H54 (cell line): ENCODE measurements around the gene AOAH.

Experiments used
- DNase-seq: peaks from one replicate; pipeline ENCODE4 v3.0.0; 2011; ENCODE audit warnings: low spot score, mixed read lengths; ENCODE audit not compliant: insufficient read length
- FAIRE-seq: peaks from 3 replicates; lab custom pipeline; 2011; peaks lifted over from hg19 to GRCh38; lab: Jason Lieb, UNC
- POLR2A ChIP-seq: IDR thresholded peaks from 2 replicates; pipeline ENCODE4 v1.6.1; 2011; ENCODE audit warnings: low read depth, mild to moderate bottlenecking, low read length

Gene AOAH

GRCh38 chr7:36668080-36668479 is 56.2 kb downstream of the AOAH start:
- FAIRE-seq (no peak), DNase-seq (no peak)

DNA sequence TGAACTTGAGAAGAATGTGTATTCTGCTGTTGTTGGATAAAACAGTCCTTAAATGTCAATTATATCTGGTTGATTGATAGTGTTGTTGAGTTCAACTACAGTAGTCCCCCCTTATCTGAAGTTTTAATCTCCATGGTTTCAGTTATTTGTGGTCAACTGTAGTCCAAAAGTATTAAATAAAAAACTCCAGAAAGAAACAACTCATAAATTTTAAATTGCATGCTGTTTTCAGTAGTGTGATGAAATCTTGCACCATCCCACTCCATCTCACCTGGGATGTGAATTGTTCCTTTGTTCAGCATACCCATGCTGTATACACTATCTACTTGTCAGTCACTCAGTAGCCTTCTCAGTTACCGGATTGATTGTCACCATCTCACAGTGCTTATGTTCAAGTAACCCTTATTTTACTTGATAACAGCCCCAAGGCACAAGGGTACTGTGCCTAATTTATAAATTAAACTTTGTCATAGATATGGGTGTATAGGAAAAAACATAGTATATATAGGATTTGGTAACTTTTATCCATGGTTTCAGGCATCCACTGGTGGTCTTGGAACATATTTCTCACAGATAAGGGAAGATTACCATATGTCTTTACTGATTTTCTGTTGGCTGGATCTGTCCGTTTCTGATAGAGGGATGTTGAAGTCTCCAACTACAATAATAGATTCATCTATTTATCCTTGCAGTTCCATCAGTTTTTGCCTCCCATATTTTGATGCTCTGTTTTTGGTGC is 57.1 kb downstream of the AOAH start:
- FAIRE-seq (no peak), DNase-seq (no peak)
- TF ChIP-seq POLR2A, result no peak

More at GRCh38 chr7:36668080-36668479, 56.2 kb downstream of the AOAH start:
- TF ChIP-seq POLR2A, result no peak

DNA sequence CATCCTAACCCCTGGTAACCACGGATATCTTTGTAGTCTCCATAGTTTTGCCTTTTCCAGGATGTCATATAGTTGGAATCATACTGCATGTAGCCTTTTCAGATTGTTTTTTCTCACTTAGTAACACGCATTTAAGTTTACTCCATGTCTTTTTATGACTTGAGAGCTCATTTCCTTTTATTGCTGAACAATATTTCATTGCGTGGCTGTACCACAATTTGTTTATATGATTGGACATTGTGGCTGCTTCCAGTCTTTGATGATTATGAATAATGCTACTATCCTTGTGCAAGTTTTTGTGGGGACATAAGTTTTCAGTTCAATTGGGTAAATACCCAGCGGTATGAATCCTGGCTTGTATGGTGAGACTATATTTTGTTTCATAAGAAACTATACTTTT is 60.8 kb downstream of the AOAH start:
- FAIRE-seq (no peak), DNase-seq (no peak)
- TF ChIP-seq POLR2A, result no peak

DNA sequence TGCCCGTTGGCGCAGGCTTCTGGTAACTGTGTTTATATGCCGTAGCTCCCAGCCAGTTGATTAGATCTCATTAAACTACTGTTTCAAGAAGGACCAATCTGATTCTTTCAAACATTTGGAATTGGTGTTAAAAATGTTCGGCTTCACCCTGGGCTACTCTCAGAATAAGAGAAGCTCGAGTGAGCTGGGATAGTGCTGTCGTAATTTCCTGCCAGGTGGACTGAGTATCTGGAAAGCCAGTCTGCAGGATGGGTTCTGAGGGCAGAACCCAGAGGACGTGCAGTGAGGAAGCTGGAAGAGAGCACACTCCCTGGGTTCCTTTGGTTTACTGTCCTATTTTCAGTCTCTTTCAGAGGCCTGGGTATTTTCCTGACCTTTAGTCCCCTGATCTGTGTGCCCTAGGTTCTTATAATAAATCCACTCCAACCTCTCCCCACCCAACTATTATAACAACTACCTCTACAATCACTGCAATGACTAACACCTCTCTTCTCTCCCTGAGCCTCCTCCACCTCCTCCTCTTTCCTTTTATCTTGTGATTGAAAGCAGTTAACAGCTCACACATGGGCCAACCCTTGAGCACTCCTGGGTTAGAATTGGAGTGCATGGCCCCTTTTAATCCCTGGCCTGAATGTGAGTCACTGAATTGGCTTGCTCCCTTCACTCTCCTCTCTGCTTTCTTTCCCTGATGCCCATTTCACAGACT is 63.0 kb downstream of the AOAH start:
- FAIRE-seq (peak; percentile 91), DNase-seq (peak; percentile 71)
- TF ChIP-seq POLR2A, result no peak

DNA sequence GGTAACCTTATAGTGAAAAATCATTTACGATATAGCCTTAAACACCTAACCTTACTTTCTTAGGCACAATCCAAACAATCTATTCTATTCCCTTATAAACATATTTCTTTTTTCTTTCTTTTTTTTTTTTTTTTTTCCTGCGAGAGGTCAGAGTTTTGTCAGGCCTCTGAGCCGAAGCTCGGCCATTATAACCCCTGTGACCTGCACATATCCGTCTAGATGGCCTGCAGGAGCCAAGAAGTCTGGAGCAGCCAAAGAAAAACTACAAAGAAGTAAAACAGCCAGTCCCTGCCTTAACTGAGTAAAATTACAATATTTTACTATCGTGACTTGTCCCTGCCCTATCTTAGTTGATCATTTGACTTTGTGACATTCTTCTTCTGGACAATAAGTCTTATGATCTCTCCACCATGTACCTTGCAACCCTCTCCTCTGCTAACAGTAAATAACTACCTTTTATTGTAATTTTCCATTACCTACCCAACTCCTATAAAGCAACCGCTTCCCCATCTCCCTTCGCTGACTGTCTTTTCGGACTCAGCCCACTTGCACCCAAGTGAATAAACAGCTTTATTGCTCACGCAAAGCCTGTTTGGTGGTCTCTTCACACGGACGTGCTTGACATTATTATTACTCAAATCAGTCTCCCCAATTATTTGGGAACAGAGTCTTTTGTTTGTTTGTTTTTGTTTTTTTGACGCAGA is 64.5 kb downstream of the AOAH start:
- DNase-seq, result no peak
- FAIRE-seq, result no peak
- TF ChIP-seq POLR2A, result no peak

DNA sequence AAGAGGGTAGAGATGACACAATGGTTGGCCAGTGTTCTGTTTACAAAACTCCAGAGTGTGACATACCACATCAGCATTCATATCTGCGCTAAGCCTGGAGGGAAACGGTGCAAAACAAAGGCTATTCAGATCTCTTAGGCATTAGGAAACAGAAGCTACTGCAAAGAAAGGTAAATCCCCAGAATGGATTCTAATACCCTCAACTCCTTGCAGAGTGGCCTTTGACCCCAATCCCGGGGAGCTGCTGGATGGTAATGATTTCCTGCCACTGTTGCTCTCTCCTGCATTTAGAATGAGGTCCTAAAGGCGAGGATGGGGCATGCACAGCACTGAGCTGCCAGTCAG is 65.2 kb downstream of the AOAH start:
- DNase-seq (peak; percentile 77), FAIRE-seq (peak; percentile 83)
- no peak for TF ChIP-seq POLR2A

DNA sequence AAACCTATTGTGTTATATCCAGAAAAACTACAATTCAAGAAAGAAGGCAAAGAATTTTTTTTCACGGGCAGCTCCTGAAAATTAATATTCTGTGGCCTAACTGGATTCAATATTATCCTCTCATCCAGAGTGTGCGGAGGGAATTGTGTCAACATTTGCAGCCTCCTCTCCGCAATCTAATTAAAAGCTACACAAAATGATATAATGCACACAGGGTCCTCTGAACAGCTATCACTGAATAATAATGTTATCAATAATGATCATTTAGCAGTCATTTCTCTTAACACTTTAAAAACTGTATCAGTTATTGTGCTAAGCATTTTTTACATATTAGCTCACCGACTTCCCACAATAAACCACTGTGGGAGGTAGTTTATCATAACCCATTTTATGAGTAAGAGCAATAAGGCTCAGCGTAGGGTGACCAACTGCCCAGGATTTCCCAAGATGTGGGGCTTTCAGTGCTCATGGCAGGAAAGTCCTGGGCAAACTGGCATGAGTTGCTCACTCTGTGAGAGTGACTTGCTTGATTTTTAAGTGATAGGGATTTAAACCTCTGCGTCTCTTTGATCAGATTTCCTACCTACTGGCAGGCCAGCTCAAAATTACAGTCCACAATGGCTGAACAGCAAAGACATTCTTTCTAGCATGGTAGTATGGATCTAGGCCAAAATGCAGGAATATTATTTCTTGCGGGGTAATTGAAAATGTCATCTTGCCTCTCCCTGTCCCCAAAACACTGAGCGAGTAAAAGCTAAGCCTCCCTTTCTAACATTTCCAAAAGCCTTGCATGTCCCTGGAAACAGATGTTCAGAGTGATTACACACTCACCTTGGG is 65.7 kb downstream of the AOAH start:
- no peak for TF ChIP-seq POLR2A
- peak; percentile 52 for FAIRE-seq
- DNase-seq, result peak; percentile 93

- DNase-seq (no peak), FAIRE-seq (no peak)
- TF ChIP-seq POLR2A, result no peak
Observed at GRCh38 chr7:36657036-36657660, 67.1 kb downstream of the AOAH start.

- no peak for TF ChIP-seq POLR2A
- no peak for FAIRE-seq
- DNase-seq, result no peak
Observed at GRCh38 chr7:36654436-36654835, 69.9 kb downstream of the AOAH start.

DNA sequence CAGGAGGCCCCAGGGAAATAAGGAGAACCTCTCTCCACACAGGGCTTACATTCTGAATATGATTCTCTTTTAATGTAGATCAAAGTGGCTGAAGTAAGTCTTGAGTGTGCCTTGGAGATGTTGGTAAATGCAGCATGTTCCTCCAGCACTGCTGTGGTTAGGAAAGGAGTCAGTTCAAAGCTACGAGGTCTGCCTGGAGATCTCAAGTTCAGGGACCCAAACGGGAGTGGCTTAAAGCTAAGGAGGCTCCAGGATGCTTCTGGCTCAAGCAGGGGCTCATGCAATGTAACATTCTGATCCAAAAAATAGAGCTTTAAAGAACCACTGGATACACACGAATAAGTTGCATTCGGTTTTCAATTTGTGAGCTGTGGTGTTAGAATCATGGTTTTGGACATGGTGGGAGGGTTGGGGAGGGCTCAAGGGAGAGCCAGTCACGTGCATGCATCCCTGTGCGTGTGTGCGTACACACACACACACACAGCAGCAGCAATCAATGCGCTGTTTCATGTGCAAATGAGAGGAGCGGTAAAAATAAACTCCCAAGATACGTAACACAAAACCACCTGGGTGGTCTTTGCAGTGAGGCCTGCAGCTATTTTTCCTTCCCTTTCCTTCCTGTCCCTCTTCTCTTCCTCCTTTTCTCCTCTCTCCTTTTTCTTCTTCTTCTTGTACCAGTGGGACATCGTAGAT is 70.5 kb downstream of the AOAH start:
- TF ChIP-seq POLR2A, result no peak
- no peak for DNase-seq
- no peak for FAIRE-seq

- no peak for TF ChIP-seq POLR2A
- FAIRE-seq (no peak), DNase-seq (no peak)
Observed at GRCh38 chr7:36653008-36653662, 71.2 kb downstream of the AOAH start.

GRCh38 chr7:36652431-36652830 is 71.9 kb downstream of the AOAH start:
- no peak for DNase-seq
- FAIRE-seq, result no peak
- TF ChIP-seq POLR2A, result no peak
